Erythroblast (primary cell): ENCODE results near the gene PCDH17.

Experiments
- GATA1 ChIP-seq: IDR thresholded peaks from 2 replicates; pipeline ENCODE4 v1.6.1; 2011; ENCODE audit warnings: low read depth, mild to moderate bottlenecking, control low read depth, low read length, moderate library complexity
- POLR2A ChIP-seq: IDR thresholded peaks from 2 replicates; pipeline ENCODE4 v1.6.1; 2011; ENCODE audit warnings: mild to moderate bottlenecking, low read length

- TF ChIP-seq POLR2A (no peak), GATA1 (no peak)
Measured at GRCh38 chr13:57627663-57628062, 3.9 kb upstream of the PCDH17 start.
